ENCODE data around the gene PPME1.

DNA sequence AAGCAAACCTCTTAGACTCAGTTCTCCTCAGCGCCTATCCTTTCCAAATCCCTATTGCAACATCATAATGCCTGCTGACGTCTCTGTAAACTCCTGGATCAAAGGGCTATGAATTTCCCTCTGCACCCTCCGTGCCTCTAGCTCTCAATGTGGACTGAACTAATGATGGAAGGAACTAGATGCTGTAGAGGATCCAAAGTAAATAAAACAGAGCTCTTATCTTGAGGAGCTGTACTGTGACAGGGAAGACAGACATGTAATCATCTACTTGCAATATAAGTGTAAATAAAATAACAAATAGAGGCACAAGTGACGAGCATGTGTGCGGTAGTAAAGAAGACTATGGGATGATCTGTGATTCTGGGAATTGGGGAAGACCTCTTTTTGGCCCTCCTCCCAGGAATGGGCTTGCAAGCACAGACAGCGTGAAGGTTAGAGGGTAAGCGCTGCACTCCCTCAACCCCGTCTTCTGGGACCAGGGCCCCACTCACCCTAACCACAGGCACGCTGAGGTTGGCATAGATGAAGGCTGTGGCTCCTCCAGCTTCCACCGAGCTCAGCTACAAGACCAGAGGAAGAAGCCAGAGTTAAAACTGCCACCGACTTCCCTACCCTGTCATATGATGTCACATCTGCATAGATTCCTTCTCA, 98.2 kb downstream of the PPME1 start:
- no peak for TF ChIP-seq TCF7L2 (IDR thresholded peaks at IDR 0.05; ENCODE audit: low read depth, low read length)
- TF ChIP-seq, protein P1, sequence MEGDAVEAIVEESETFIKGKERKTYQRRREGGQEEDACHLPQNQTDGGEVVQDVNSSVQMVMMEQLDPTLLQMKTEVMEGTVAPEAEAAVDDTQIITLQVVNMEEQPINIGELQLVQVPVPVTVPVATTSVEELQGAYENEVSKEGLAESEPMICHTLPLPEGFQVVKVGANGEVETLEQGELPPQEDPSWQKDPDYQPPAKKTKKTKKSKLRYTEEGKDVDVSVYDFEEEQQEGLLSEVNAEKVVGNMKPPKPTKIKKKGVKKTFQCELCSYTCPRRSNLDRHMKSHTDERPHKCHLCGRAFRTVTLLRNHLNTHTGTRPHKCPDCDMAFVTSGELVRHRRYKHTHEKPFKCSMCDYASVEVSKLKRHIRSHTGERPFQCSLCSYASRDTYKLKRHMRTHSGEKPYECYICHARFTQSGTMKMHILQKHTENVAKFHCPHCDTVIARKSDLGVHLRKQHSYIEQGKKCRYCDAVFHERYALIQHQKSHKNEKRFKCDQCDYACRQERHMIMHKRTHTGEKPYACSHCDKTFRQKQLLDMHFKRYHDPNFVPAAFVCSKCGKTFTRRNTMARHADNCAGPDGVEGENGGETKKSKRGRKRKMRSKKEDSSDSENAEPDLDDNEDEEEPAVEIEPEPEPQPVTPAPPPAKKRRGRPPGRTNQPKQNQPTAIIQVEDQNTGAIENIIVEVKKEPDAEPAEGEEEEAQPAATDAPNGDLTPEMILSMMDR (IDR thresholded peaks at IDR 0.05) = no peak
- TF ChIP-seq POLR2AphosphoS5 (IDR thresholded peaks at IDR 0.05; ENCODE audit: low read depth, low read length) = no peak
- TF ChIP-seq, protein P2, sequence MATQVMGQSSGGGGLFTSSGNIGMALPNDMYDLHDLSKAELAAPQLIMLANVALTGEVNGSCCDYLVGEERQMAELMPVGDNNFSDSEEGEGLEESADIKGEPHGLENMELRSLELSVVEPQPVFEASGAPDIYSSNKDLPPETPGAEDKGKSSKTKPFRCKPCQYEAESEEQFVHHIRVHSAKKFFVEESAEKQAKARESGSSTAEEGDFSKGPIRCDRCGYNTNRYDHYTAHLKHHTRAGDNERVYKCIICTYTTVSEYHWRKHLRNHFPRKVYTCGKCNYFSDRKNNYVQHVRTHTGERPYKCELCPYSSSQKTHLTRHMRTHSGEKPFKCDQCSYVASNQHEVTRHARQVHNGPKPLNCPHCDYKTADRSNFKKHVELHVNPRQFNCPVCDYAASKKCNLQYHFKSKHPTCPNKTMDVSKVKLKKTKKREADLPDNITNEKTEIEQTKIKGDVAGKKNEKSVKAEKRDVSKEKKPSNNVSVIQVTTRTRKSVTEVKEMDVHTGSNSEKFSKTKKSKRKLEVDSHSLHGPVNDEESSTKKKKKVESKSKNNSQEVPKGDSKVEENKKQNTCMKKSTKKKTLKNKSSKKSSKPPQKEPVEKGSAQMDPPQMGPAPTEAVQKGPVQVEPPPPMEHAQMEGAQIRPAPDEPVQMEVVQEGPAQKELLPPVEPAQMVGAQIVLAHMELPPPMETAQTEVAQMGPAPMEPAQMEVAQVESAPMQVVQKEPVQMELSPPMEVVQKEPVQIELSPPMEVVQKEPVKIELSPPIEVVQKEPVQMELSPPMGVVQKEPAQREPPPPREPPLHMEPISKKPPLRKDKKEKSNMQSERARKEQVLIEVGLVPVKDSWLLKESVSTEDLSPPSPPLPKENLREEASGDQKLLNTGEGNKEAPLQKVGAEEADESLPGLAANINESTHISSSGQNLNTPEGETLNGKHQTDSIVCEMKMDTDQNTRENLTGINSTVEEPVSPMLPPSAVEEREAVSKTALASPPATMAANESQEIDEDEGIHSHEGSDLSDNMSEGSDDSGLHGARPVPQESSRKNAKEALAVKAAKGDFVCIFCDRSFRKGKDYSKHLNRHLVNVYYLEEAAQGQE (IDR thresholded peaks at IDR 0.05; ENCODE audit: insufficient read depth in 1 of 2, low read depth in 2 of 2, low read length in 1 of 2) = no peak
- no peak for TF ChIP-seq SIN3A (IDR thresholded peaks at IDR 0.05; ENCODE audit: borderline replicate concordance, insufficient read depth, low read depth, low read length)
